H7 (cell line): ENCODE data around the gene TMEM269. TPM values are rescaled to one million over a fixed set of nuclear protein-coding genes. Genes with fewer than 3 reads are reported as not detected.
"Not testable (repeated sequence)": the region's sequence is repeated elsewhere in the genome, so short reads cannot be mapped to it uniquely, and the experiment has no call there.

ENCODE experiments used
- DNase-seq: peaks from one replicate; pipeline ENCODE4 v3.0.0; 2012
- H3K27me3 ChIP-seq: 2 replicates; pipeline ENCODE4 v1.6.0; 2011; ENCODE audit warnings: mild to moderate bottlenecking, low read length; ENCODE audit not compliant: control insufficient read depth, insufficient read depth
- H3K36me3 ChIP-seq: replicated peaks from 2 replicates; pipeline ENCODE4 v1.5.1; 2011; ENCODE audit warnings: low read length; ENCODE audit not compliant: control insufficient read depth, insufficient read depth
- H3K4me3 ChIP-seq: 2 replicates; pipeline ENCODE4 v1.5.1; 2011; ENCODE audit warnings: low read depth, mild to moderate bottlenecking, control low read depth, low read length, moderate library complexity; ENCODE audit not compliant: insufficient read depth
- total RNA-seq: library from RNA; depleted of rRNA; stranded (reverse); fragments of >200 nt; shearing (Covaris generic); gene quantifications from 2 replicates; pipeline ENCODE4 v1.2.3, GENCODE V29; 2014

Gene TMEM269
- total RNA-seq, 1 experiment from 2014 or later = 1.1 TPM

DNA sequence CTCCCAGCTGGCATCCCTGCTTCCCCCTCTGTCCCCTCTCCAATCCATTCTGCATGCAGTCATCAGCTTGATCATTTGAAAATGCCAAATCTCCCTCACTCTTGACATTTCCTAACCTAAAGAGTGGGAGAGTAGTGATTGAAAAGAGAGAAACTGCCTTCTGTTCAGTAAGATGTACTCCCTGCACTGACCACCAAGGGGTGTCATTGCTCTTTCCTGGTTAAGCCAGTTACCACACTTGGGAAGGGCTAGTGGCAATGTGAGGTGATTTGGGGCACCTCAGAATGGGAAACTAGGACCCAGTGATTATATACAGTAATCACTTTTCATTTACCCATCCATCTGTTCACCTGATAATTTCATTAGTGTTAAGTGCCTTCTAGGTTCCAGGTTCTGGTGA lies 6.9 kb upstream of the TMEM269 start:
- DNase-seq = peak; percentile 82
- Histone ChIP-seq H3K36me3 (peaks cover 32% of the 10 kb centered on the region), H3K27me3 (no peaks in the 10 kb centered on the region), H3K4me3 (no peak overlapping the region)

DNA sequence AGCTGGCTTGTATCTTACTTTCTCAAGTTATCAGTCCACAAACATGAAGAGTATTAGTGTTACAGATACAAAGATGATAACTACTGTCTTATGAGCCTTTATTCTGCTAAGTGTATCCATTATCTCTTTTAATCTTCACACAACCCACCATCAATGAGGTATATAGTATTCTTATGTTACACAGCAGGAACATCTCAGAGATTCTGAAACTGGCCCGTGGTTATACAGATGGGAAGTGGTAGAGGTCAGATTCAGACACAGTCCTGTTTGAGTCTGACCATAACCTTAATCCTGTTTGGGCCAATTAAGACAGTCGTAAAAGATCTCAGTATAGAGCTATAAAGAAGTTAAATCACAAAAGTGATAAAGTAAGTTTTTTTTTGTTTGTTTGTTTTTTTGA lies 5.1 kb upstream of the TMEM269 start:
- Histone ChIP-seq H3K36me3 (peaks cover 29% of the 10 kb centered on the region), H3K4me3 (no peak overlapping the region), H3K27me3 (no peaks in the 10 kb centered on the region)
- DNase-seq = no peak

- Histone ChIP-seq H3K4me3 (no peak overlapping the region), H3K36me3 (peaks cover 24% of the 10 kb centered on the region), H3K27me3 (no peaks in the 10 kb centered on the region)
- no peak for DNase-seq
These were observed 4.6 kb upstream of the TMEM269 start for GRCh38 chr1:42780176-42780575.

- Histone ChIP-seq H3K4me3 (no peak overlapping the region), H3K36me3 (peaks cover 11% of the 10 kb centered on the region), H3K27me3 (no peaks in the 10 kb centered on the region; the same call in 1 of the 2 replicates)
- no peak for DNase-seq
These were observed 1.7 kb upstream of the TMEM269 start for GRCh38 chr1:42783092-42783491.

GRCh38 chr1:42784547-42784945 lies 245 bp upstream of the TMEM269 start:
- peaks cover 10% of the 10 kb centered on the region for H3K36me3 ChIP-seq
- no peaks in the 10 kb centered on the region; the same call in 1 of the 2 replicates for H3K27me3 ChIP-seq
- no peak overlapping the region for H3K4me3 ChIP-seq
- peak; percentile 61 for DNase-seq

GRCh38 chr1:42786097-42786496 lies 1.3 kb downstream of the TMEM269 start:
- H3K27me3 ChIP-seq = no peaks in the 10 kb centered on the region; the same call in 1 of the 2 replicates
- peak; percentile 22 for DNase-seq
- no peak overlapping the region for H3K4me3 ChIP-seq

DNA sequence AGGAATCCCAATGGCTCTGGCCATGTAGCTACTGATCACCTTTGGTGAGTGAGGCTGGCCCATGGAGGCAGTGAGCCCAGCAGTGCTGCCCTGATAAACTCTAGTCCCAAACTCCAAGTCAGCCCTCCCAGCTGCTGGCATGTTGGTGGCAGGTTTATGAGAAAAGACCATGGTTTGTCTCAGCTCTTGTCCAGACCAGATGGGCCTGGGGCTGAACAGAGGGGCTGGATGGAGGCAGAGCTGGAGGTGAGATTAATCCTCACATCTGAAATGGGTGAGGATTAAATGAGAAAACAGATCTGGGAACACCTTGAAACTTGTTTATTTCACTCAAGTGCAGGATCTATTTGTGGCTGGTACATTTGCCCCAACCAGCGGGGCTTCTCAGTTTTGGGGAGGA lies 3.2 kb downstream of the TMEM269 start:
- H3K4me3 ChIP-seq = no peak overlapping the region
- no peak for DNase-seq
- H3K36me3 ChIP-seq = peaks cover 2% of the 10 kb centered on the region
- H3K27me3 ChIP-seq = no peaks in the 10 kb centered on the region; the same call in 1 of the 2 replicates

More at GRCh38 chr1:42786097-42786496, 1.3 kb downstream of the TMEM269 start:
- H3K36me3 ChIP-seq = peaks cover 6% of the 10 kb centered on the region

- H3K36me3 ChIP-seq = no peaks in the 10 kb centered on the region
- no peak for DNase-seq
- no peak overlapping the region for H3K4me3 ChIP-seq
- H3K27me3 ChIP-seq = peaks cover 2% of the 10 kb centered on the region; the same call in 1 of the 2 replicates
These were observed 9.0 kb downstream of the TMEM269 start for GRCh38 chr1:42793824-42794223.

DNA sequence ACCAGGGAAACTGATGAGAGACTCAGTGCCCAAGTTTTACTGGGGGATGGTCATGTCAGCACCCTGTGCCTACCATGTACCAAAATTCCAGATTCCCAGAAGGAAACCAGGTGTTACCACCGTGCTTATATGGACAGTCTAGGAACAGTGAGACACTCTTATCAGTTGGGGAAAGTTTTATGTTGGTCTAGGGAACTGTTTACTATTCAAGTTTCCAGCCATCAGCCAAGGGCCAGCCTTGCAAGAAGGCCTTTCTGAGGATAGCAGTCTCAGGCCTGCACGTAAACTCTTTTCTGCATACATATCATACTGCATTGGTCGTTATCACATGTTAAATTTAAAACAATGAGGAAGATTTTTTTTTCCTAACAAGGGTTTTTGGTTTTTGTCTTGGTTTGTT lies 12.6 kb downstream of the TMEM269 start:
- Histone ChIP-seq H3K36me3 (no peaks in the 10 kb centered on the region), H3K4me3 (no peak overlapping the region), H3K27me3 (peaks cover 2% of the 10 kb centered on the region; the same call in 1 of the 2 replicates)
- no peak for DNase-seq

- Histone ChIP-seq H3K27me3 (peaks cover 2% of the 10 kb centered on the region; the same call in 1 of the 2 replicates), H3K36me3 (no peaks in the 10 kb centered on the region), H3K4me3 (no peak overlapping the region)
- DNase-seq = no peak
These were observed 13.2 kb downstream of the TMEM269 start for GRCh38 chr1:42797979-42798378.

DNA sequence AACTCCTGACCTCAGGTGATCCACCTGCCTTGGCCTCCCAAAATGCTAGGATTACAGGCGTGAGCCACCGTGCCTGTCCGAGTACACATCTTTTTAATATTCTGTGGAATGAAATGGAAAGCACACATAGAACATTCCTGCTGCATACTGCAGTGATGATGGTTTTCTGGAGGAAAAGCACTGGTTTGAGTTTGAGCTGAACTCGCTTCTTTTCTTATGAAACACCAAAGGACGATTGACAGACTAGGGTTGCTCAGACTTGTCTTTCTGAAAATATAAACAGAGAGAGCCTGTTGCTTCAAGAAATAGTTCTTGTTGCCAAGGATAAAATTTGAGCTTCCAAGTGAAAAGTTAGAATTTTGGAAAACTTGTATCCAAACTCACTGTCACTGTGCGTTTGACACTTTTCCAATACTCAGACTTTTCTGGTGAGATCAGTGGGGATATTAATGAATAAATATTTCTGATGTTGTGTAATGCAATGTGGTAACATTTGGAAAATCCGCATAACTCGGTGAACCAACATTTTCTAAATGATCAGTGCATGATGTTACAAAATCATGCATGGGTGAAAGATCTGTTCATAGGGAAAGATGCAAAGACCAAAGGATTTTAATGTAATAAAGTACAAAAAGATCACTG lies 17.2 kb downstream of the TMEM269 start:
- Histone ChIP-seq H3K27me3 (no peaks in the 10 kb centered on the region), H3K4me3 (no peak overlapping the region), H3K36me3 (peaks cover 2% of the 10 kb centered on the region)
- no peak for DNase-seq

- no peak for DNase-seq
- Histone ChIP-seq H3K36me3 (peaks cover 2% of the 10 kb centered on the region), H3K27me3 (no peaks in the 10 kb centered on the region), H3K4me3 (no peak overlapping the region)
These were observed 21.4 kb downstream of the TMEM269 start for GRCh38 chr1:42806171-42806570.

DNA sequence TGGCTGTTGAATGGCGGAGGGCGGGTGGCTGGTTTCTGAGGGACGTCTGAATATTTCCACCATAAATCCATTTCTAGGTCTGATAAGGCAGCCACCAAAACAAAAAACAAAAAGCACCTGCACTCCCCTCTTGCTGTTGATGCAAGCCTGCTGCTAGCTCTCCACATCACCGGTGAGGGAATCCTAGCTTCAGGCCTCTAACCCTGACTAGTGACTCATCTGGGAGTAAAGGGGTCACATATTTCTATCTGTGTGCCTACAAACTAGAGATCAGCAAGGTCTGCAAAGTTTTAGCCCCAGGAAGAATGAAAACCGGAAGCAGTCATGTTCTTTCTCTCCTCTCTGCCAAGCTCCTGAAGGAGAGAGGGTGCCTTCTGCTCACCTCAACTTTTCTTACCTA lies 21.8 kb downstream of the TMEM269 start:
- Histone ChIP-seq H3K27me3 (no peaks in the 10 kb centered on the region), H3K36me3 (peaks cover 2% of the 10 kb centered on the region), H3K4me3 (no peak overlapping the region)
- DNase-seq = no peak

GRCh38 chr1:42807056-42807668 lies 22.4 kb downstream of the TMEM269 start:
- Histone ChIP-seq H3K27me3 (no peaks in the 10 kb centered on the region), H3K36me3 (peaks cover 2% of the 10 kb centered on the region), H3K4me3 (no peak overlapping the region)
- no peak for DNase-seq

GRCh38 chr1:42814815-42815214 lies 30.0 kb downstream of the TMEM269 start:
- H3K4me3 ChIP-seq, H3K36me3 ChIP-seq, H3K27me3 ChIP-seq, DNase-seq: not testable (repeated sequence)
